ENCODE data around the gene ATG7. TPM values are rescaled to one million over a fixed set of nuclear protein-coding genes. Genes with fewer than 3 reads are reported as not detected.
"Not testable (repeated sequence)": the region's sequence is repeated elsewhere in the genome, so short reads cannot be mapped to it uniquely, and the experiment has no call there.

Gene ATG7
- total RNA-seq, 1 donor from 2014 or later: 17.5 TPM

DNA sequence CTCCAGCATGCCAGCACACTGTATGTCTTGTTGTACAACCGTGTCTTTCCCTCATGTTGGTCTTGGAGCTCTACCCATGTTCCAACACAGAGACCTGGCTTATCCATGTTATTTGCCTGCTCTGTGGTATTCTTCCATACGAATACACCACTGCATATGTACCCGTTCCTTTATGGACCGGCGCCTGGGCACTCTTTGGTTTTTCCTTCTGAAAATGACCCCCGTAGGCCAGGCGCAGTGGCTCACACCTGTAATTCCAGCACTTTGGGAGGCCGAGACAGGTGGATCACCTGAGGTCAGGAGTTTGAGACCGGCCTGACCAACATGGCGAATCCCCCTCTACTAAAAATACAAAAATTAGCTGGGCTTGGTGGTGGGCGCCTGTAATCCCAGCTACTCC lies 300.5 kb downstream of the ATG7 start:
- intact Hi-C loops (cut with DNase I); ATAC-seq; DNase-seq (ENCODE audit: missing footprints): not testable (repeated sequence)

DNA sequence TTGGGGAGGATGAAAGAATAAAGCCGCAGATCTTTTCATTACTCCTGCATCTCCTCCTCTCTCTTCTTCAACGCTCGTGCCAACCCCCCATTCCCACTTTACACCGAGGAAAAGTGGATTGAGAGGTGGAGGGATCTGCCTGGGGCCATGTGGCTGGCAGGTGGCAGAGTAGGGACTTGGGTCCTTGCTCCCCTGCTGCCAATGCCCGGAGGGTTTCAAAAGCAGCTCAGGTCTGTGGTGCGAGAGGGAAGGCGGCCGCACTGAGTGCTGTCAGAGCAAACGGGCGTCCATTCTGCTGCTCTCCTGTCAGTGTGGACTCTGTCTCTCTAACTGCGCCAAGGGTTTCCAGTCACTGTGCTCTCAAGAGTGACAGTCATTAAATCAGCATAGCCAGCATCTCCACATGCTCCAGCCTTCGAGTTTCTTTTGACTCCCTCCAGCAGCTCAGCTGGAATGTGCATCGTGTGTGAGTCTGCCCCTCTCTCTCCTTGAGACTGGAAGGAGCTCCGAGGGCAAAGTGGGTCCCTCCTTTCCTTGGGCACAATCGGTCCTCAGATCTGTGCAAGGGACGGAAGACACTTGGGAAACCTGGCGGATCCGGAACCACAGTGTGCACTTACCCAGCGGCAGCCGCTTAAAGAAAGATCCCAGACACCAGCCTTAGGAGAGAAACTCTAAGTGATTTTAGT lies 302.9 kb downstream of the ATG7 start:
- DNase-seq (ENCODE audit: missing footprints) (no peak), ATAC-seq (no peak)
- intact Hi-C loops (cut with DNase I): no loop called here

DNA sequence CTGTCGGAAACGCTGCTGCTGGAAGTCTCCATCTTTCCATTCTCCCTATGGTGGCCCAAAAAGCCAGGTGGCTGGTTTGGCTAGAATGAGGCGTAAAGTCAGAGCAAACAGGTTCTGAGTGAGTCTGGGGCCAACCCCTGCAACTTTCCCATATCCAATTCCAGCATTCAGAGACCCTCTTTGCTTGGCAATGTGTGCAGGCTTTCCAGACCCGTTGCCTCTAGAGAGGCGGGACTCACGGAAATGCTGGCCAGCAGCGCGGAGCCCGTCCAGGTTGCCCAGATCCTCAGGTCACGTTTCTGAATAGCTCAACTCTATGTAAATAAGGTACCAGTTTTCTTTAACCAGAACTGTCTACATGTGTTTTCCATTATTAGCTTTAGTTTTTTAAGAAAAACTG lies 303.5 kb downstream of the ATG7 start:
- DNase-seq (ENCODE audit: missing footprints): no peak
- intact Hi-C loops (cut with DNase I): no loop called here
- ATAC-seq: no peak

DNA sequence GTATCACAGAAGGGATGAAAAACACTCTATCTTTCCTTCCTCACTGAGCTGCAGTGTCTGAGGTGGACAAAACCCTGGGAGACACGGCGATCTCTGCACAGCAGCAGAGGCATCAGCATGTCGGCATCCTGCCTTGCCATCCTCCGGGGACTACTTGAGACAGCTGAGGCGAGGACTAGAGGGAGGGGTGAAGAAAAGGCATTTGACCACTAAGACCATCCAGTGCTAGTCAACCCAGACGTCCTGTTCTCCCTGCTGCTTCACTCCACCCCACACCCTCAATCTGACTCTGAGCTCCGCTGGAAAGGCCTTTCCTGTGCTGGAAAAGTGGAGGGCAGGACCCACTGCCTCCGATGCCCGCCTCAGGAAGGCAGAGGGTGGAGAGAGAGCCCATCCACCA lies 304.3 kb downstream of the ATG7 start:
- intact Hi-C loops (cut with DNase I): no loop called here
- DNase-seq (ENCODE audit: missing footprints) (no peak), ATAC-seq (peak; percentile 53)

DNA sequence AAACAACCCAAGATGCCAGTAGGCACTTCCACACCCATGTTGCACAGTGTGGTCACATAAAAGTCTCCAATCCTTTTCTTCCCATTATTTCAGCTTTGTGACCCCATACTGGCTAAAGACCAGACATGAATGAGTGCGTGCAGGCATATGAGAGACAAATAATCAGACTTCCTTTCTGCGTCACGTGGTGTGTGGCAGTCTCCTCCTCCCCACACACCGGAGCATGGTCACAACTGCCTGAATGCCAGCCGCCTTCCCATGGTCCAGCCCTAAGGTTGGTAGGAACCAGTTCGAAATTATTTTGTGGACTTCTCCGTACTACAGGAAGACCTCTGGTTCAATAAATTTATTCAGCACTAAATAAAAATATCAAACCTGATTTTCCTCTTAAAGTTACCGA lies 306.0 kb downstream of the ATG7 start:
- ATAC-seq: no peak
- intact Hi-C loops (cut with DNase I): no loop called here

DNA sequence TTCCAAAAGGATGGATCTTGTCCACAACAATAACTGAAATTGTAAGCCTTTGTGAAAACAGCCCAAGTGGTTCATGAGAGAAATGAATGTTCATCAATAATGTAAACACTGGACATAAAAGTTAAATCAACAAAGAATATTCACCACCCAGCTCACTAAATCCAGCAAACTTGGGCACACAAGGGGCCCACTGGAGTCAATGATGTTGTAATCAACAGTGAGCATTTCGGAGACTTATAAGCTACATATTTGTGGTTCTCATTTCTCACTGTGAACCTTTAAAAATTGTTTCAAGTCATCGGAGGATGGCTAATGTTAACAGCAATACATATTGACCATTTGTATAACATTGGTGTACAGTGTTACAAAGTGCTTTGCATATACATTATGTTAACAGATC lies 308.4 kb downstream of the ATG7 start:
- no peak for ATAC-seq
- DNase-seq (ENCODE audit: missing footprints): no peak
- intact Hi-C loops (cut with DNase I): no loop called here

More for the DNA sequence above, 306.0 kb downstream of the ATG7 start:
- DNase-seq (ENCODE audit: missing footprints): no peak

DNA sequence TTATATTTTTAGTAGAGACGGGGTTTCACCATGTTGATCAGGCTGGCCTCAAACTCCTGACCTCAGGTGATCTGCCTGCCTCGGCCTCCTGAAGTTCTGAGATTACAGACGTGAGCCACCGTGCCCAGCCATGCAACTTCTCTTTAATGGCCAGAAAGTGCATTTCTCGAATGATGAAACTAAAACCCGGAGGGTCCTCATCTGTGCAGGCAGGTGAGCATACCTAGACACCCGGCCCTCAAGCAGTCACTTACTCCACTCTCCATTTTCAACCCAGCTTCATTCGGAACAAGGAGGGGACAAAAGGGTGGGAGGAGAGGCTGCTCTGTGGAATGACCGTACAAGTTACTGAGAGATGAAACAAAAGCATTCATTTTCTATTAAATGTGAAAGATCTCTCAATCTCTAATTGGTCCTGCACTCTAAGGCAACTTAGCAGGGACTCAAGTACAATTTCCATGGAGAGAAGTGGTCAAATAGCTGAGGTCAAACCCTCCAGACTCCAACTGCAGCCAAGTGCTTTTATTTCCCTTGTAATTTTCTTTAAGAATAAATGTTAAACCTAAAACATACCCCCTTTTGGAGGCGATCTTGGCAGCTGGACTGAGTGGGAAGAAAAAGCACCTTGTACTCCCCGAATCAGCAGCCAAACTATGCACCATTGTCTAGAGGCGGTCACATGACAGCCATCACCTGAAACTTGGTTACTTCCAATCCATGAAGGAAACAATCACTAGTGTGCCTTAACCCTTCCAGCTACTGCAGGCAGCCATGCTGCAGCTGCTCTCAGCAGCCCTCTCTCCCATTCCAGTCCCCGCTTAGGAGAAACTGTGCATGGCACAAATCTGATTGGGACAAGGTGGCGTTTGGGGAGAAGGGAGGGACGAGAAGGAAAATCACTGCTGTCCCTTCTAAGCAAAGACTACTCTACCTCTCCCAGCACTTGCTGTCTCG lies 309.3 kb downstream of the ATG7 start:
- intact Hi-C loops (cut with DNase I): no loop called here
- ATAC-seq: peak; percentile 9
- DNase-seq (ENCODE audit: missing footprints): no peak

DNA sequence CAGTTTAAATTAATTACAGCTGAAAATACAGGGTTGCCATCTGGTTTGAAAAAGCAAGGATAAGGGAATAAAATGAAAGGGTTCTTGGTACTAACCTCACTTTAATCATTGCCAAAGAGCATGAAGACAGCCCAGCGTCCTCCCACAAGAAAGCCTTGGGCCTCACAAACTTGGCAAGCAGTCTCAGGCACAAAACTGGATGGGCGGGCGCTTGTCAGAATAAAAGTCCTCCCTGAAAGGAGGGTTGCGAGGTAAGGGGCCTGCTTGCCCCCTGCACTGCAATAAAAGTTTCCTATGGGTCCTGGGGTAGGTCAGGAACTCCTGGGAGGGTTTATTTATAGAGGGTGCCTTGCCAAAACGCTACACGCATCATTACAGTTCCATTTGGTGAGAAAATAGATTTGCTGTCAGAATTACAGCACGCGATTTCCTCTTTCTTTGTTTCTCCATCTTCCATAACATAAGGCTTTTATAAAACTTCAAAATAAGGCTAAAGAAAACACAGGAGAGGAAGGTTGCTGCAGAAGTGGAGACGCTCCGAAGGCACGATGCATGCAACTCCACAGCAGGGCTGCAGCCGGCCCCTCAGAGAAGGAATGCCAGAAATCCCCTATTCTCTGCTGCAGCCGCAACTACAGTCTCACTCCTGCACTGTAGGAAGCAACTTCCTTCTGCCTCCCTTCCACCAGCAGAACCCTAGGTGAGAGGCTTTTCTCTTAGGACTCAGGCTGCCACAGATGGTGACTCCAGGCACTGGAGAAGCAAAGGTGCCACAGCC lies 310.2 kb downstream of the ATG7 start:
- intact Hi-C loops (cut with DNase I): no loop called here
- DNase-seq (ENCODE audit: missing footprints): peak; percentile 74

DNA sequence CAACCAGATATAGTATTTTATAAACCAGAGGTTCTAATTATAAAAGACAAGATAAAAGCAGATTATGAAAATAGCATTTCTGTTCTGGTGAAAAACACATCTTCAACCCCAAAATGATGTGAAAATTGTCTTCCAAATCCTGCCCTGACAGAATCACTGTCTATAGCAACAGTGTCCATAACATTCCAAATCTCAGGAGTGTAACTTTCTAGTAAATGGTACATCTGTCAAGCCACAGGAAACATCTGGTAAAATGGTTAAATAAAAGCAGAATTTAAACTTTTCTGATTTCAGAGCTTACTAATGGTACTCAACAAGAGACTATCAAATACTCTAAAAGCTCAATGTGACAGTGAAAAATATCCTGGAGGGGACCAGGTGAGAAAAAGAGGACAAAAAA lies 311.0 kb downstream of the ATG7 start:
- intact Hi-C loops (cut with DNase I): no loop called here
- ATAC-seq: no peak

More for the DNA sequence above, 310.2 kb downstream of the ATG7 start:
- peak; percentile 85 for ATAC-seq

DNA sequence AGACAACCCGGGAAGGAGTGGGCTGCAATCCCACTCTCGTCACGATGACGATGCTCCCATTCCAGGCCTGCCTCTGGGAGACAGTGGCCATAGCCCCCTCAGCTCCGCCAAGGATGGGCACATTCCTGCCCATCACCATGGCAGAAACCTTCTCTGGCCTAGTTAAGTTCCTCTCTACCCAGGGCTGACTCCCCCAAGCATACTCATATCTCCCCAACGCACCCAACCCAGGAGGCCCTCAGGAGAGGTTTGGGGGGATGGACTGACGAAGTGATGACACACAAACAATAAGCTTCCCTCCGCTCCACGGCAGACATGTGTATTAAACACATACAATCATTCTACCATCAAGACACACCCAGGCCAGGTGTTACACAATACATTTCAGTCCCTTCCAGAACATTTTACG lies 311.4 kb downstream of the ATG7 start:
- DNase-seq (ENCODE audit: missing footprints) (no peak), ATAC-seq (no peak)
- intact Hi-C loops (cut with DNase I): no loop called here

More for the DNA sequence above, 311.0 kb downstream of the ATG7 start:
- DNase-seq (ENCODE audit: missing footprints): no peak

DNA sequence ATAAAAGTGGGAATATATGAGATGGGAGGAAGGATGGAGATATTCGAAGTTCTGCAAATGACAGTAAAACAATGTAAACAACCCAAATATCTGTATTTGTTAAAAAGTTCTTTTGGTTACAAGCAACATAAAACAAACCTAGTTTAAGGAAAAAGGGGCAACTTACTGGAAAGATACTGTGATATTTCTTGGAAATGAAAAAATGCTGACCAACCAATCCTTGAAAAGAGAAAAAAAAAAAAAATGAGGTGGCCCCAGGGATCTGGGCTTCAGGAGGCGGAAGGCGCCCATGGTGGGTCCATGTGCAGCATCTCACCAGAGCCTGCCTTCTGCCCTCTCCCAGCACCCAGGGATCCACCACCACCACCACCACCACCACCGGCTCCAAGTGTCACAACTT lies 312.4 kb downstream of the ATG7 start:
- ATAC-seq (no peak), DNase-seq (ENCODE audit: missing footprints) (no peak)
- intact Hi-C loops (cut with DNase I): no loop called here

DNA sequence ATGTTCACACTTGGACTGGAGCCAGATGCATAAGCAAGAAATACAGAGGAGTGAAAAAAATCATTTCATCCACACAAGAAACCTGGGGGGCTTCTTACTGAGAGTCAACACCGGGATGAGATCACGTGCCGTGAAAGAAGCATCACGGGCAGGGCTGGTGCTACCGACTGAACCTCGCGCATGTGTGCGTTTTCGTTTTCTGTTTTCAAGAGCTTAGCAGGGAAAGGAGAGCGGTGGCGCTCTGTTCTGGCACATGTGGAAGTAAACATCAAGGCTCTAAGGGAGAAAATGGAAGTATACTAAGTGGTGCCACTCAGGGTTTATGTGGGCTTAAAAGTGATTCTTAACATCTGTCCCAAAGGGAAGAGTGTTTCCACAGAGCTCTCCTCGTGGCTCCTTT lies 315.6 kb downstream of the ATG7 start:
- no peak for DNase-seq (ENCODE audit: missing footprints)
- ATAC-seq: no peak
- intact Hi-C loops (cut with DNase I): no loop called here

DNA sequence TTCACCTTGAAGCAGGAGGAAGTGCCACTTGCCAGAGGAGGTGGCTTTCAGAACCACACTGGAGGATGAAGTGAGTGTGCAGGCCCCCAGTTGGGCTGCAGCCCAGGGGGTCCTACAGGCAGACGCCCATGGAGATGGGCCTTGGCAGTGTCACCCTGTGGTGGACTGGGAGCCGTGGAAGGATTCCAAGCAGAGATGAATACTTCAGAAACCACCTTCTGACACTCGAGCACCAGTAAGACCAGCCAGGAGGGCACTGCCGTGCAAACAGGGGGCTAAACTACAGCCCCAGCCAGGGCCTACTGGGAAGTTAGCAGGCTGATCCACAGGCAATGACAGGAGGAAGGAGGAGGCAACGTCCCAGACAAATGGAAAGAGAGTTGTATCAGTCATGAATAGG lies 316.1 kb downstream of the ATG7 start:
- intact Hi-C loops (cut with DNase I): no loop called here
- DNase-seq (ENCODE audit: missing footprints) (no peak), ATAC-seq (no peak)

DNA sequence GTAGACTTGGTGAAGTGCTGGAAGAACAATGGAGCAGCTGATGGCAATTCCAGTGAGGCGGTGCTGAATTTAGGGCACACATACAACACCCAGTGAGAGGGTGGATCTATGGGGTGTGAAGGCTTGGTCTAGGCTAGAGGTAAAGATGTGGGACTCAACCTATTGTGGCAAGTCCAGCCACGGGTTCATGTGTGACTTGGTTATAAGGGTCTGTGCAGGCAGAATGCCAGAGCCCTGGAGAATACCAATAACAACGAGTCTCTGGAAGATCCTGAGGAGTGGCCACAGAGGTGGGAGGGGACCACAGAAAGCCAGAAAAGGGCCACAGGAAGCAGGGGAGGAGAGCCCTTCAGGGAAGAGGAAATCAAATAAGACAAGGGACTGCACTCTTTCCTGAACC lies 316.6 kb downstream of the ATG7 start:
- intact Hi-C loops (cut with DNase I): no loop called here
- no peak for DNase-seq (ENCODE audit: missing footprints)
- no peak for ATAC-seq

DNA sequence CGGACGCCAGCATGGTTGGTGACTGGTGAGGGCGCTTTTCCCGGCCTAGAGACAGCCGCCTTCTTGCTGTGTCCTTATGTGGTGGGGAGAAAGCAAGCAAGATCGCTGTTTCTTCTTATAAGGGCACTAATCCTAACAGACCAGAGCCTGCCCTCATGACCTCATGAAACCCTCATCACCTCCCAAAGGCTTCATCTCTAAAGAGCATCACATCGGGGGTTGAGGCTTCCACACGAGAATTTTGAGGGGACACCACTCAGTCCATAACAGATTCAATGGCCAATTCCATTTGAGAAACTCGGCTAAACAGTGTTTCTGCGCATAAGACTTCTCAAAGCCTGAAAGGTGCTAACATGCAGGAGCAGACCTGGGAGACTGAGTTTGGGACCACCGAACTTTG lies 317.5 kb downstream of the ATG7 start:
- DNase-seq (ENCODE audit: missing footprints) (no peak), ATAC-seq (no peak)
- intact Hi-C loops (cut with DNase I): no loop called here

DNA sequence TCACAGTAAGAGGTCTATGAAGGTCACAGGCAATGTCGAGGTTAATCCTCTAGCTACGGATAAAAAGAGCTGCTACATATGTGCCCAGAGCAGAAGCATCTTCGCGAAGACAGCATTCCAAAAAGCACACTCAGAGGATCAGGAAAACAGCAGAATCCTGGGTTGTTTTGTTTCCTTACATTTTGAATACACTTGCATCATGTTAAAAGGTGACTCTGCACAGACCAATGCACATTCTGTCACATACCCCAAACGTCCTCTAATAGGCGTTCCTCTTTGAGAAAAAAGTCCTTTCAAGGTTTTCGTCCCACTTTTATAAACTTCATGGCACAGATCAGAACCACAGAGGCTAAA lies 318.8 kb downstream of the ATG7 start:
- intact Hi-C loops (cut with DNase I): no loop called here
- no peak for DNase-seq (ENCODE audit: missing footprints)
- no peak for ATAC-seq

DNA sequence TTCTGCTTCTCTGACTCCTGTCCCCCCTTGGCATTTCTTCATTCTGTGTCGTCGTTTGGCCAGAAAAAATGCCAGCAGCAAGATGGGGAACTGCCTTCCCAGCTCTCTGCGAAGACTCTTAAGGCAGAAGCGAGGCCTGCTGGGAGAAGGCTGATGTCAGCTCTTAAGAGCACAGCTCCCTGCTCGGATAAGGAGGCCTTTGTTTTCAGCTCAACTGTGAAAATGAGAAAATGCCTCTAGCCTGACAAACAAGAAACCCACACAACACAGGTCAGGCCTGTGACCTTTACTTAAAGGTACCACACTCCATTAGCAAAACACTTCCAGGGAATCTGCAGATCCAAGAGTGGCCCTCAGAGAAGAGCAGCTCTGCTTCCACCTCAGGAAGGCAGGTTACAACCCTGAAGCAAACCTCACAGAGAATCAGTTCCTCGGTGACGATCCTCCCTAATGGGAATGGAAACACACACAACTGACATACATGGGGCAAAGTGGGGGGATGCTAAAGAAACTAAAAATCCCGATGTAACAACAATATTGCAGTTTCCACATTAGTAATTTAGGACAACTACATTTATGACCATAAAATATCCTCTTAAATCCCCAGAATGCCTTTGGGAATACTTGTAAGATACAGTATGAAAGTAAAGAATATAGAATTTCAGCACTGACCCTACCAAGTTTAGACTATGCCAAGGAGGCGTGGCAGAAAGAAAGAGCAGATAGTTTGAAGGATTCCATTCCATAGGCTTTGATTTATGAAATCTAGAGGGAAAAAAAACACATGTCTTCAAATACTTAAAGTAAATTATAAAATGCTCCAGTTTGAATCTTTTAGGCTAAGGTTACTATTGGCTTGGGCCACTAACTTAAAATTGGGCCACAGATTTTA lies 319.4 kb downstream of the ATG7 start:
- intact Hi-C loops (cut with DNase I): no loop called here
- DNase-seq (ENCODE audit: missing footprints): no peak
- ATAC-seq: peak; percentile 91

DNA sequence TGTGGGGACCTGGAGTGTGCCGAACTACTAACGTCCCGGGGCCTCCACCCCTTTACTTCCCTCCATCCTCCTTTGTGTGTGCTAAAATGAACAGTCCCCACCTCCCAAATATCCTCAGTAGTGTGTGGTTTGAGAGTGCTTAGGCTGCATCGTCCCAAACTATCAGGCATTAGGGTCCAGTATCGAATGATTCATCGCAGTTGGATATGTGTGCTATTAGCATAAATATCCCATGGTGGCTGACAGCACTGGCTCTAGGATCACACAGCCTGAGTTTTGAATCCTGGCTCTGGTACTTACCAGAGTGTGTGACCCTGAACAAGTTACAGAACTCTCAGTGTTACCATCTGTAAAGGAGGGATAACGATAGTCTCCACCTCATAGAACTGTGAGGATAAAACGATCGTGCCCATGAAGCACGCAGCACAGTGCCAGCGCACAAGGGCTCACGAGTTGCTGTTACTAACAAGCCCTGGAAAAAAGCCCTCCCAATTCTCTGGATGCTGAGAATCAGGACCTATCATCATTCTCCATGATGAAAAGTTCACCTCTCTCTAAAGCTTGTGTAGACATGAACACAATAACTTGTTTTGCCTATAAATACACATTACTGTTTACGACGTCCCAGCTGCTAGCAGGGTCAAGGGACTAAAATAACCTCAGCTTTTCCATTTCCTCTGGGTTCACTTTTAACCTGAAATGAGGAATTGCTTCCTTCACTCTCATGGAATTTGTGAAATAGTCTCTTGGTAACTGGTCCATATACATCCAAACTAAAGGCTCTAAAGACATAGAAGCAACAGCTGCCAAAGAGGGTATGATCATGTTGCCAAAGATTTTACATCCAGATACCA lies 320.5 kb downstream of the ATG7 start:
- intact Hi-C loops (cut with DNase I): no loop called here
- DNase-seq (ENCODE audit: missing footprints): no peak

More for the DNA sequence above, 320.5 kb downstream of the ATG7 start:
- ATAC-seq: no peak
